Panc1 (cell line): Measurements from ENCODE around the gene HSD17B14.

Source experiments
- POLR2AphosphoS5 ChIP-seq: IDR thresholded peaks from 2 replicates; pipeline ENCODE4 v1.6.1; 2012; ENCODE audit warnings: mild to moderate bottlenecking, low read depth, low read length, moderate library complexity
- REST ChIP-seq, 2 experiments: IDR thresholded peaks; 2 replicates each; pipeline ENCODE4 v1.6.1; 2011 to 2012; ENCODE audit warnings: low read depth in 2 of 2, control low read depth in 1 of 2, low read length in 1 of 2, mild to moderate bottlenecking in 1 of 2, moderate library complexity in 1 of 2; ENCODE audit not compliant: insufficient read depth in 1 of 2
- SIN3A ChIP-seq: IDR thresholded peaks from 2 replicates; pipeline ENCODE4 v1.6.1; 2012; ENCODE audit warnings: low read depth, mild to moderate bottlenecking, low read length, moderate library complexity, borderline replicate concordance; ENCODE audit not compliant: insufficient read depth
- TCF7L2 ChIP-seq: IDR thresholded peaks from 2 replicates; pipeline ENCODE4 v1.6.1; 2011; ENCODE audit warnings: mild to moderate bottlenecking, low read depth, low read length, inconsistent platforms
- TF ChIP-seq, protein P1 (sequence below): fragments of 450-650 bp; IDR thresholded peaks from 2 replicates; pipeline ENCODE4 v1.5.1; 2017; ENCODE audit warnings: mild to moderate bottlenecking

DNA sequence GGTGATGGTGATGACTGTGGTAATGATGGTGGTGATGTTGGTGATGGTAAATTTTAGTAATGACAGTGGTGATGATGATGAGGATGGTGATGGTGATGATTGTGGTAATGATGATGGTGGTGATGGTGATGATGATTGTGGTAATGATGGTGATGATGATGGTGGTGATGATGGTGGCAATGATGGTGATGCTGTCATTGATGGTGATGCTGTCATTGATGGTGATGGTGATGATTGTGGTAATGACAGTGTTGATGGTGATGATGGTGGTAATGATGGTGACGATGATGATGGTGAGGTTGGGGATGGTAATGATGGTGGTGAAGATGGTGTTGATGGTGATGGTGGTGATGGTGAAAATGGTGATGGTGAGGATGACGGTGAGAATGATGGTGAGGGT is 13.8 kb downstream of the HSD17B14 start:
- no peak for TF ChIP-seq POLR2AphosphoS5
- TF ChIP-seq, protein P1, sequence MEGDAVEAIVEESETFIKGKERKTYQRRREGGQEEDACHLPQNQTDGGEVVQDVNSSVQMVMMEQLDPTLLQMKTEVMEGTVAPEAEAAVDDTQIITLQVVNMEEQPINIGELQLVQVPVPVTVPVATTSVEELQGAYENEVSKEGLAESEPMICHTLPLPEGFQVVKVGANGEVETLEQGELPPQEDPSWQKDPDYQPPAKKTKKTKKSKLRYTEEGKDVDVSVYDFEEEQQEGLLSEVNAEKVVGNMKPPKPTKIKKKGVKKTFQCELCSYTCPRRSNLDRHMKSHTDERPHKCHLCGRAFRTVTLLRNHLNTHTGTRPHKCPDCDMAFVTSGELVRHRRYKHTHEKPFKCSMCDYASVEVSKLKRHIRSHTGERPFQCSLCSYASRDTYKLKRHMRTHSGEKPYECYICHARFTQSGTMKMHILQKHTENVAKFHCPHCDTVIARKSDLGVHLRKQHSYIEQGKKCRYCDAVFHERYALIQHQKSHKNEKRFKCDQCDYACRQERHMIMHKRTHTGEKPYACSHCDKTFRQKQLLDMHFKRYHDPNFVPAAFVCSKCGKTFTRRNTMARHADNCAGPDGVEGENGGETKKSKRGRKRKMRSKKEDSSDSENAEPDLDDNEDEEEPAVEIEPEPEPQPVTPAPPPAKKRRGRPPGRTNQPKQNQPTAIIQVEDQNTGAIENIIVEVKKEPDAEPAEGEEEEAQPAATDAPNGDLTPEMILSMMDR, result no peak
- no peak for TF ChIP-seq REST (IDR thresholded peaks at IDR 0.05; ENCODE audit: insufficient read depth in 1 of 2, low read depth in 2 of 2, low read length in 1 of 2)
- TF ChIP-seq TCF7L2, result no peak
- TF ChIP-seq SIN3A, result no peak
